ENCODE measurements around the gene ANKRD66.
"Not testable (repeated sequence)": the region's sequence is repeated elsewhere in the genome, so short reads cannot be mapped to it uniquely, and the experiment has no call there.

The ANKRD66 gene

DNA sequence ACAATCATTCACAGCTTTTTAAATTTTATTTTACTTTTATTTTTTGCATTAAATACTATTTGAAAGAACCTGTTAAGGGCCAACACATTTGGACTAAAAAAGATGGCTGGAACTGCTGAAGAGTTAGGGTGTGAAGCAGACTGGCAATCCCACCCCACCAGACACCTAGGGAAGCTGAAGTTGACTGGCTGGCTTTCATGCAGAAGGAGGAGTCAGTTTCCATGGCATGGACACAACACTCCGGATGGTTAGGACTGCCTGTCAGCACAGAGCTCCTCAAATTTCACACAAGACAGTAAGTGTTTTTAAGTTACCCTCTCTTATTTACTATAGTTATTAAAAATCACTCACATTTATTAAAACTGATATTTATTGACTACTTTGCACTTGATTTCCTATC, at the start of gene ANKRD66:
Gene ANKRD66 (plus strand): TSS at position 238 of the 400 bp plus-strand sequence. CDS start 5,016 bp downstream, outside the sequence.
- DNase-seq (ENCODE audit: low read depth, low spot score) = no peak

DNA sequence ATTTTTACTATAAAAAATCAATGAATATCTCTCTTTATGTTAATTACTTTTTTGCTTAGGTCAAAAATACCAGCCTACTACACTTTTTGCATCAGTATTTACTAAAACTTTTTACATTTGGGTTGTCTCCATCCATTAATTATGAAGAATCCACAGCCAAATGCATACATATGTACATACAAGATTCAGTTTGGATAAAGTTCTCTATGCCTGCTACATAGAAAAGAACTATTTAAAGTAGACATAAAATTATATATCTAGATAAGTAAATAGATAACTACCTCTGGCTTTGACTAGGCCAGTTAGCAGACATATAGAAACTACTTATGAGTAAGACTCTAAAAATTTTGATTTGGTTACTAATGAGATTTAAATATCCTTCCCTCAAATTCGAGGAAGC, 46.8 kb upstream of the ANKRD66 start:
- no peak for DNase-seq (ENCODE audit: low read depth, low spot score)

DNA sequence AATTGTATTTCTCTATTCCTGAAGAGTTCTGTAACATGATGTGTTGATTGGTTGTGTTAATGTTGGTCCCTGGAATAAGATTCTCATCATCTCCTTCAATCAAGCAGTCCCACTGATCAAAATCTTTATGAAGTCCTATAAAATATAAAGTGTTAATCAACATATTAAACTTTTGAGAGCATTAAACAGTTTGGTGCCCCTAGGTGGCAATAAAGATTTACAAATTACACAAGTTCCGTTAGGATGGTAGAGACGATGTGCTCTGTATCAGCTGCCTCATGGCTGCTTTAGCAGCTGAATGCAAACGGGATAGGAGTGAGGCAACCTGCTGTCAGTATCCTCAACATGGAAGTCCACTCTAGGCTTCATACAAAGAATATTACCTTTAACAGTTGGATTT, 42.2 kb upstream of the ANKRD66 start:
- no peak for DNase-seq (ENCODE audit: low read depth, low spot score)

DNA sequence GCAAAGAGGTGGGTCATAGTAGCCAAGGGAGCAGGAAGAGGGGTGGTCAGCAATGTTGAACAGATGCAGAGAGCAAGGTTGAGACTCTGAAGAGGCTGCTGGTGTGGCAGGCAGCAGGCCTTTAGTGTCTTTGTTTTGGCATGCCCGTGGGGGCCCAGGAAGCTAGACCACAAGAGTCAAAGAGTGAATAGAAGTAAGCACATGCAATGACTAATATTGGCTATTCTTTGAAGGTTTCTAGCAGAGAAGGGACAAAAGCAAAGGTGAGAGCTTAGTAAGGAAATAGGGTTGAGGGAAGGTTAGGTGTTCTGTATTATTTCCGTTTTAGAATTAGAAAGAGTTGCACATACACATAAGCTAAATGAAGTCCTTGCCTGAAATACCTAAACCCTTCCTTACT, 40.3 kb upstream of the ANKRD66 start:
- no peak for DNase-seq (ENCODE audit: low read depth, low spot score)

DNA sequence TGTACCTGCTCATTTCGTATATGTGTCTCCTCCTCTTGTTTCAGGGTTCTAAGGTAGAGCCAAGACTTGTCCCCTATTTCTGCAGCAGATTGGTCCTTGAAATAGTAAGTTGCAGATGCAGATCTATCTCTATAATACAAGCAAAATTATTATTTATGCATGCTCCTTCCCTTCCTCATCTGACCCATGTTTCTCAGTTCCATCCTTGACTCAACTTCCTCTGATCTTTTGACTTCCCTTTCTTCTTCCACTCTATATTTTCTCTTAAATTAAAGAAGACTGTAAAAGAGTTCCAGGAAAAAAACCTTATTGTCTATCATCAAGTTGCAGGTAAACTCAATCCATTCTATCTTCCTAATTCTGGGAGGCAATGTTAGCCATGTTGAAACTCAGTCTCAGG, 35.2 kb upstream of the ANKRD66 start:
- DNase-seq (ENCODE audit: low read depth, low spot score) = no peak

DNA sequence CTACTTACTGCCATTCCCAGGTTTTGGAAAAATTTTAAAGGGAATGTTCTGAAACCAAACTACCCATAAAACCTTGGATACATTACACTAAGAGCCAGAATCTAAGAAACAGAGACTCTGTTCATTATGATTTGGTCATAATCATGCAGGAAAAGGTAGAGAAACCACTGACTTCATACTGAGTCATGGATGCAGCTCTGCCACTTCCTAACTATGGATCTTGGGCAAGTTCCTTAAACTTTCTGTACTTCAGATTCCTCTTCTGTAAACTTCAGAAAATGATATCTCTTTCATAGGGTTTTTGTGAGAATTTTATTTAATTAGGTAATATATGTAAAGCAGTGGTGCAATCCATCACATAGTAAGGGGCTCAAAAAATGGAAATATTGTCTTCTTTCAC, 31.6 kb upstream of the ANKRD66 start:
- DNase-seq (ENCODE audit: low read depth, low spot score) = no peak

DNA sequence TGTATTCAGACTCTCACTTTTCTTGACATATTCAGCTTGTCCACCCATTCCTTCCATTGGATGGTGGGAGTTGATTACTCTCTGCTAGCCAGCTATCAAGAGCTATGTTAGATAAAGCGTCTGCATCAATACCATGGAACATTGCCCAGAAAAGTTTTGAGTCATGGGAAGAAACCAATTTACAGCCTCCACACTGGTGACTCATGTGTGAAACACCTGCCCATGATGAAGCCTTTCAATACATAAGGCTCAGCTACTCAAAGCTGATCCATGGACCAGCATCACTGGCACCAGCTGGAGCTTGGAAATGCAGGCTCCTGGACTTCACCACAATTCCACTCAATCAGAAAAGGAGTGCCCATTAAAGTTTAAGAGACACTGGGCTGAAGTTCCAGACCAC, 27.6 kb upstream of the ANKRD66 start:
- DNase-seq (ENCODE audit: low read depth, low spot score) = no peak

DNA sequence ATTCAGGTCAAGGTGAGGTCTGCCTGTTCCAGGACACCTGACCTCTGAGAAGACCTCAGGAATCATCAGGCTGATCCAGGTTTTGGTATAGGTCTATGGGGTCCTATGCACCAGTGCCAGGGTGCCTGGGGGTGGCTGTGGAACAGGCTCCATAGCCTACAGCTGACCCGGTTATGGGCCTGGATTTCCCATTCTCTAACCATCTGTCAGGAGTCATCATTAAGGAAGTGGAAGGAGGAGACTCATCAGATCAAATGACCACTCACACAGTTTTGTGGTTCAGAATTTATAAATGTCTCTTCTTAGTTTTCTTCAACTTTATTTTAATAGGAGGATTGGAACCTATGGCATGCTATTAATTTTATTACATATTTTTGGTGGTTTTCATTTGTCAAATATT, 26.3 kb upstream of the ANKRD66 start:
- DNase-seq (ENCODE audit: low read depth, low spot score) = no peak

DNA sequence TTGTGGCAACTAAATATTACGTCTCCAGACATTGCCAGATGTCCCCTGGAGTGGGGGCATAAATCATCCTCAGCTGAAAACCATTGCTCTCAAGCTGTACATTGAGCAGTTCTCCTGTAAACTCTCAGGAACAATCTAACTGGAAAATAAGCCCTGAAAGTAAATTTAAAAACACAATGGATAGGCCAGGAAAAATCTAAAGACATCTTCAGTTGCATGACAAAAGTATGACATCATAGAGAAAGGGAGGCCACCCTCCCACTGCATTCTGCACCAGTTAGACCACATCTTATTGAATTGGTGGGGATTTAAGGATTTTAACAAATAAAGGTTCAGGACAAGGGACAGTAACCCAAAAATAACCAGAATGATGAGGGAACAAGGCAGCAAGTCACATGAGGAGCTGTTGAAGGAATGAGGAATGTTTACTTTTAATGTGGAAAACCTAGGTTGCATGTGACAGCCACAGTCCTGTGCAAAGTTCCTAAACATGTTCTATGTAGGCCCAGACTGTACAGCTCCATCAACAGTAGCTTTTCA, 16.9 kb upstream of the ANKRD66 start:
- DNase-seq (ENCODE audit: low read depth, low spot score) = no peak

DNA sequence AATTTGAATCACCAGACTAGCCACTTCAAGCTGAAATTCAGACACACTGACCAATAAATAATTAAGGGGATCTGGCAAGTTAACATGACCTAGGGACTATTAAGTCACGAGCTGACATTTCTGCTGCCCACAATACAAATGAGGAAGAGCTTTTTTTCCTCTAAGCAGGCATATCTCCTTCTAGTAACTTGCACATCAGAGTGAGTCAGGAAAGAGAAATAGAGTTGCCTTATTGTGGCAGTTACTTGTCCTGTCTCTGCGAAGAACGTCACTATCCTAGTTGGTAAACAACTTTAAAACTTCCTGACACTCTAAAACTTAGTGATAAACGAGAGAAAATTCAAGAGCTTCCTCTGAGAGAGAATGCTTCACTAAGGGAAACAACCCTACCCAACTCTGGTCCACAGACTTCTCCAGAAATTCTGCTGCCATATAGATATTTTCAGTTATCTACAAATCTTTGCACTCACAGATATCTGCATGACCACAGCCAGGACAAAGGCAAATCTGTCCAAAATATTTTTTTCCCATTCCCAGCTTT, 15.7 kb upstream of the ANKRD66 start:
- no peak for DNase-seq (ENCODE audit: low read depth, low spot score)

DNA sequence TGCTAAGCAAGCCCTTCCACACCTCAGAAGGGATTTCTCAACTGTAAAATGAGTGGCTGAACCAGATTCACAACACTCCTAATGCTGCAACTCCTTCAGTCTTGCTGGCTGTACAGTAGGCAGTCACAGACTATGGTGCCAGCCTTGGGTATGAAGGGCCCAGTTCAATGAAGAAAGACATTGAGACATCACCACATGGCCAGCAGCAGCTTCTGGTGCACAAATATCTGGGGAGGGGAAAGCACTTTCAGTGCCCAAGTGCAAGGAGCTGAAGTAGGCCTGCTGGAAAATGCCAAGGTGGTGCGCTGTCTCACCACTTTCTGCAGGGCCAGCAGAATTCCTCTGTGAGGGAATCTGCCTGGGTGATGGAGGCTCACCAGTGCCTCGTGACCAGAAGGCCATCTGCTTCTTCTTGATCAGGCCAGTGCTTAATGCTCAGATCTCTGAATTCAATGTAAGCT, 13.4 kb upstream of the ANKRD66 start:
- DNase-seq (ENCODE audit: low read depth, low spot score) = no peak

DNA sequence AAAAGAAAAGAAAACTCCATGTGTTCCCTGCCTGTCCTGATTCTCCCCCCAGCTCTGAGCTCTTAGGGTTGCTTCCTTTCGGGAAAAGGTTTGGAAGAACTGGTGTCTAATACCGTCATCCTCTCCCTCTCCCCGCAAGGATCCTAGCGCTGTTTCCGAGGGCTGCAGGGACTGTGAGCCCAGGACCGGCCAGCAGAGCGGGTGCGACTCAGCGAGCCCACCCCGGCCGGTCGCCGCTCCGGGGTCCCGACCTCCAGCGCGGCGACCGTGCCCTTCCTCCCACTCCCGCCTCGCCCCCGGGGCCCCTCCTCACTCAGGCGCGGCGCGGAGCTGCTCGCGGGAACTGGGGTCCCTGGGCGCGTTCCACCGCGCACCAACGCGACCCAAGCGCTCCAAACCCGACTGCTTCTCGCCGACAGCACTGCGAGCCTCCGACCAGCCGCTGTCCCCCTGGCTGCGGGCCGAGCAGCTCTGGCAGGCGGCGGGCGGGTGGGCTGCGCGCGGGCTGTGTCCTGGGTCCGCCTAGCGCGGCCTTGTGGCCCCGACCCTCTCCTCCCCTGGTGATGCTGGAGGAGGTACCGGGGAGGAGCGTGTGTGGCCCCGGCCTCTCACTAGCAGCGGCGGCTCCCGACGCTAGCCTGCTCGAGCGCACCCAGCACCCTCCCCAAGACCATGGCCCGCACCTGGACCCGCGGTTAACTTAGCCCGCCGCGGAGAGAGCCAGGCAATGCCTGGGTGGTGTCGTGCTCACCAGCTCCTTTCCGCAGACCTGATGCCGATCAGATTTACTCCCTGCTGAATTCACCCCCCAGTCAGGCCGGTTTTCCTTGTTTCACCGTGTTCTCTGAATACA, 11.6 kb upstream of the ANKRD66 start, which contains the start of gene PLA2G7:
Gene PLA2G7 (minus strand): TSS at position 509 of the 853 bp plus-strand sequence. CDS start 12,484 bp downstream, outside the sequence.
- no peak for DNase-seq (ENCODE audit: low read depth, low spot score)

DNA sequence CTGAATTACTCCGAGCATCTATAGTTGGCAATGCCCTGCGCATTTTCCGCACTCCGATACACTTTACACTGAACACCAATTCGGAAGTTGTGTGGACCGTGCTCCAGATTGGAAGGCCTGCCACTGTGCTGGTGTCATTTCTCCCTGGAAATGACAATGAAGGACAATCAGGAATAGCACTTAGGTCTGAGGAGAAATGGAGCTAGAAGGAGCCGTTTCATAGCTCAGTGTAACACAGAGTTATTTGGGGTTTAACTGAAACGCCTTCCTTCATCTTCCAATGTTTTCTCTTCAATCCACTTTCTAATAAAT, 11.1 kb upstream of the ANKRD66 start:
- DNase-seq (ENCODE audit: low read depth, low spot score) = no peak

DNA sequence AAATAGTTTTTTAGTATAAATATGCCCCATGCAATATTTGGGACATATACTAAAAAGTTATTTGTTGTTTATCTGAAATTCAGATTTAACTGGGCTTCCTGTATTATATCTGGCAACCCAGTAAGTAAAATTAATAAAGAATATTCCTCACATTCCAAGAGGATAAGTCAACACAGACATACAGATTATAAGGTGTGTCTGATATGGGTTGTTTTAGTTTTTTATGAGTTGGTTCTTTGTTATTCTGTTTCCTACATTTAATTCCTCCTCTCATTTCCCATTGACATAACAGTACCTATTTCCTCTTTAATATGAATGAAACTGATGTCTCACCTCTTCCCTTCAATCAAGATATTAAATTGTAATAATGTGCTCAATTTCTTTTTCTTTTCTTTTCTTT, 9.8 kb upstream of the ANKRD66 start:
- DNase-seq (ENCODE audit: low read depth, low spot score) = no peak

DNA sequence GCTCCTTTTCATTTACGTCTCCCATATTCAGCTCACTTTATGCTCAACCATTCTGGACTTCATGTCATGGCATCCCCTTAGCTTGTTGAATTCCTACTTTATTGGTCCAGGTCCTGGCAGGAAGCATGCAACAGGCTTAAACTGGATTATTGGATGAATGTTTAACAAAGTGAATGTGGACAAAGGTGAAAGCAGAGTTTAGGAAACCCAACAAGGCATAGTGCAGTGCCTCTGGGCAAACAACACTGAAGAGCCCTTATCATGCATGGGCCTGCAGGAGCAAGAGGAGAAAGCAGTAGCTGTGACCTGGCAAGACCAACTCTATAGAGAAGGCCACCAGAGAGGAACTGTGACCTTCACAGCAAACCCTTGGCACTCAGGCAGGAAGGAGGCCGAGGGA, 5.3 kb upstream of the ANKRD66 start:
- no peak for DNase-seq (ENCODE audit: low read depth, low spot score)

DNA sequence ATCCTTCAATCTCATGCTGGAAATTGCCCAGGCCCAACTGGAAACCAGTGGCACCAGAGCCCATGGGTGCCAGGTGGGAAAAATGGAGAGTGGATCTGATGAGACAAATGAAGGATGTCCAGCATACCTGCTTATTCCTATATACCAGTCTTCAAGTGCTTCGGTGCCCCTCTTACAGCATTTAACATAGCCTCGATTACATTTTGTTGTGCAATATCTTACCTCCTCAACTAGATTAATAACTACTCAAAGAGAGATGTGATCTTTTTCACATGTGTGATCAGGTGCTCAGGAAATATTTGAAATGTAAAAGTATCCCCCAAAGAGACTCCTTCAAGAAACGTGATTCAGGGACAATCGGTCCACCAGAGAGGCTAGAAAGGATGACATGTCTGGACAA, 4.8 kb upstream of the ANKRD66 start:
- DNase-seq (ENCODE audit: low read depth, low spot score) = no peak

DNA sequence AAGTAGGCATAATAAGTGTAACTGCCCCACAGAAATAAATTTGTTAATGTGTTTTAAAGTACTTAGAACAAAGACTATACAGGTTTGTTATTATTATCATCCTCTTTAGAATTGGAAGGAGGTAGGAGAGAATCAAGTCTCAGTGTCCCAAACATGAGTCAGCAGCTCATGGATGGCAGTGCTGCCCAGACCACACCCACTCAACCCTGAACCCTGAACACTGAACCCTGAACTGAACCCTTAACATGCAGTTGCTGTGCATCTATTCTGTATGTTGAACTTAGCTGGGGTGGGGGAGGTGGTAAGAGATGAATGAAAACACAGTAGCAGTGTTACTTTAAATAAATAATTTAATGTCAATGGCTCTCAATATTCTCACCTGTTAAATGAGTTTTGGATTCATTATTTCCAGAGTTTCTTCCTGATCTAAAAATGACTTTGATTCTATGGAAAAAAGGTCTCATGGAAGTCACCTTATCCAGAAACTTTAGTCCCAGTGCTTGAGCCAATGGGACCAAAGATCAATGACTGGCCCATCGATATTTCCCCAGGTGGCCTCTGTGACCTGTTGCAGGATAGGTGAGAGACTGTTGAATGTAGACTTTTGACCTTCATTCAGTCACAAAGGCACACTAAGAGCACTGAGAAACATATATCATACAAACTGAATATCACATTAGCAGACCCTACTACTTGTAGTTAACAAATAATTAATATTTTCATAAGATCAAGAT, 3.1 kb upstream of the ANKRD66 start:
- DNase-seq (ENCODE audit: low read depth, low spot score) = no peak

DNA sequence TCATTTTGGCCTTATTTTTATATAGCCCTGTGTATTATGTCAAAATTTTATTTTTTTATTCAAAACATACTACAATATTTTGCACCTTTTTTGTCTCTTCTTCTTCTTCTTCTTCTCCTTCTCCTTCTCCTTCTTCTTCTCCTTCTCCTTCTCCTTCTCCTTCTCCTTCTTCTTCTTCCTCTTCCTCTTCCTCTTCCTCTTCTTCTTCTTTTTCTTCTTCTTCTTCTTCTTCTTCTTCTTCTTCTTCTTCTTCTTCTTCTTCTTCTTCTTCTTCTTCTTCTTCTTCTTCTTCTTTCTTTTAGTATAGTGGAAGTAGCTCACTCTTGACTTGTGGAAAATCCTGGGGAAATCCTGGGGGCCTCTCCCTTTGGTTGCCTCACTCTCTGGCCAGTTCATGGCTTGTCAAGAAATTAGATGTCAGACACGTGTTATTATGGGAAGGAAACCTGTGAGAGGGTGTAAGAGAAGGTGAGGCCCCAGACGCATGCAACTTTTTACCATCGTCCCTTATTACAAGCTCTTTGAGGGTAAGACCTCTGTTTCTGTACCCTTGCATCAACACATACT, 2.5 kb upstream of the ANKRD66 start:
- not testable (repeated sequence) for DNase-seq (ENCODE audit: low read depth, low spot score)

DNA sequence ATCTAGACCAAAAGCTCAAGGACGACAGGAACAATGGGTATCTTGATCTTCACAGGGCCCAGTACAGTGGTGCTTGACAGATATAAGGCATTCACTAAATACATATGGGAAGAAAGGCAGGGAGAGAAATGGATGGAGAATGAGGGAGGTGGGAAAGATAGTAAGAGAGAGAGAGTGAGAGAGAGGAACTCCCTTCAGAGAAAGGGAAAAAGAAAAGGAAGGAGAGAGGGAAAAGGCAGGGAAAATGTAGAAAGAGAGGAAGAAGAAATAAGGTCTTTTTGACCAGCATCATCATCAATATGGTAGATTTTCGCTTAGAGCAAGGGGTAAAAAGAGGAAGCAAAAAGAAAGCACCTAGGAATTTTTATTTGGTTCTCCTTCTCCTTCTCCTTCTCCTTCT, 760 bp upstream of the ANKRD66 start:
- DNase-seq (ENCODE audit: low read depth, low spot score) = no peak

DNA sequence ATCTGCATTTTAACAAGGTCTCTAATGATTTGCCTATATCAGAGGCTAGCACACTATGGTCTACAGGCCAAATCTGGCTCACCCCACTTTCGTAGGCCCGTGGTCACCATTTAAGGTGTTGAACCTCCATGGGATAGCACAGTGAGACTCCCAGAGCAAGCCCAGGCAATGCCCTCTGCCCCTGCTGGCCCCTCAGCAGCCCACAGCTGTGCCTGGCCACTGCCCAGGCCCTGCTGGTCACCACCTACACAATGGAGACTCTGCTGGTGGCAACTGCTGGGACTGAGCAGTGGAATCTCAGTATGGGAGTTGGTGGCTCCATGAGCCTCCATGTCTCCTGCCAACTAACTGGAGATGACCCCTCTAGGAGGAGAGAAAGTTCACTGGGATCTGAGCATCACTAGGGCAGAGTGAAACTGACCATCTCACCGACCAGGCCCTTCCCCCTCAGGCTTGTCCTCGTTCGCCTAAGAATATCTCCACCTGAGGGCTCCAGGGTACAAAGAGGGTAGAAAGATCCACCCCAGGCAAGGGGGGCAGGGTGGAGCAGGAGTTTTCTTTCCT, 2.3 kb downstream of the ANKRD66 start:
- DNase-seq (ENCODE audit: low read depth, low spot score) = no peak

DNA sequence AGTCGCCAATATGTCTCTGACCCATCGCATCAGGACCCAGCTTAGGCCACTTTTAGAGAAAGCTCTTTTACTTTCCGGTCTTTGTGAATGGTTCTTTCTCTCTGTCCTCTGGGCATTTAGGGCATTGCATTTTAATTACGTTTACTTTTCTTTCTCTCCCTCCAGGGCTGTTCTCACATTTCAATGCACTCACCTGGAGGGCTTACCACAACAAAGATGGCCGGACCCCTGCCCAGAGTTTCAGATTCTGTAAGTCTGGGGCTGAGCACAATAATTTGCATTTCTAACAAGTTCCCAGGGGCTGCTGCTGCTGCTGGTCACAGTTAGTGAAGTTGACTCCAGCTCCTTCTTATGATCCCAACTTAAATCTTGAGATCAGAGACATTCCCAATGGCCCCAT, 3.0 kb downstream of the ANKRD66 start:
- DNase-seq (ENCODE audit: low read depth, low spot score) = no peak

DNA sequence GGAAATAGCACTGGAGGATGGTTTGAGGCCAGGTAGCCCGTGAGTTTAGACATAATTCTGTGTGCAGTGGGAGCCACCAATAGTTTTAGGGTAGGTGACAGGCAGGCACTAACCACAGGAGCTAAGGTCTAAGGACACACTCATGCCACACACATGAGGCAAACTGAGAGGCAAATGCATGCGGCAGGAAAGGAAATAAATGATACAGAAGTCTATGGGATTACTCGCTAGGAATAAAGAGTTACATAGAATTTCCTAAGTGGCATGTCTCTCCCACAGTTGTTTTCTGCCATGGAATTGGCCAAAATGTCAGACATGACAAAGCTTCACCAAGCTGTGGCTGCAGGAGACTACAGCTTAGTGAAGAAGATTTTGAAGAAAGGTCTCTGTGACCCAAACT, 4.9 kb downstream of the ANKRD66 start:
- DNase-seq (ENCODE audit: low read depth, low spot score) = no peak

All from activated naive CD8-positive, alpha-beta T cell treated with anti-CD3 and anti-CD28 coated beads, Interleukin-2, amount 50 U/mL, for 16 hours (primary cell).